Small intestine (tissue), 7 donors: ENCODE measurements around the gene PACRG. TPM values are rescaled to one million over a fixed set of nuclear protein-coding genes. Genes with fewer than 3 reads are reported as not detected.

Experiments
- DNase-seq, 2 donors: peaks; one replicate each; pipeline versions ENCODE4 v3.0.0 to v3.0.0-alpha.2; 2013
- FAIRE-seq: peaks from 2 replicates; lab custom pipeline; 2012; peaks lifted over from hg19 to GRCh38; lab: Jason Lieb, UNC
- H3K27ac ChIP-seq, 3 donors: one replicate each; pipeline ENCODE4 v1.5.1; 2013; ENCODE audit warnings: low read length in 2 of 3, mild to moderate bottlenecking in 2 of 3, control low read depth in 1 of 3, inconsistent platforms in 1 of 3, low read depth in 1 of 3, moderate library complexity in 1 of 3
- H3K27me3 ChIP-seq, 3 donors: one replicate each; pipeline ENCODE4 v1.6.1; 2013; ENCODE audit warnings: low read length in 3 of 3, inconsistent platforms in 1 of 3; ENCODE audit not compliant: control insufficient read depth in 3 of 3, insufficient read depth in 3 of 3
- H3K36me3 ChIP-seq, 3 donors: one replicate each; pipeline ENCODE4 v1.6.1; 2013; ENCODE audit warnings: low read length in 3 of 3, inconsistent platforms in 1 of 3, low read depth in 1 of 3, mild to moderate bottlenecking in 1 of 3, moderate library complexity in 1 of 3; ENCODE audit not compliant: control insufficient read depth in 3 of 3, insufficient read depth in 2 of 3
- H3K4me1 ChIP-seq, 3 donors: one replicate each; pipeline ENCODE4 v1.6.1; 2013; ENCODE audit warnings: low read length in 2 of 3, inconsistent platforms in 1 of 3, low read depth in 1 of 3, mild to moderate bottlenecking in 1 of 3, moderate library complexity in 1 of 3; ENCODE audit not compliant: control insufficient read depth in 3 of 3, insufficient read depth in 2 of 3
- H3K4me3 ChIP-seq, 3 donors: one replicate each; pipeline ENCODE4 v1.5.1; 2013; ENCODE audit warnings: low read length in 3 of 3, control low read depth in 1 of 3, inconsistent platforms in 1 of 3, low read depth in 1 of 3, mild to moderate bottlenecking in 1 of 3, moderate library complexity in 1 of 3
- H3K9me3 ChIP-seq, 2 donors: one replicate each; pipeline ENCODE4 v1.6.1; 2013; ENCODE audit warnings: low read depth in 1 of 2, low read length in 1 of 2; ENCODE audit not compliant: control insufficient read depth in 2 of 2, insufficient read depth in 1 of 2
- WGBS, 3 donors: extraction: QIAGEN DNeasy Blood & Tissue Kit; methylation state at CpG; one replicate each; pipeline ENCODE4 v1.1.7; 2013; 5-methylcytosine and 5-hydroxymethylcytosine counted together
- polyA plus RNA-seq, 4 donors: library from polyadenylated mRNA; stranded (reverse) in 3 of 4; unstranded in 1 of 4; fragments of 200-250 nt in 3 of 4; fragments of 120-200 nt in 1 of 4; gene quantifications; one replicate each; pipeline versions ENCODE4 v1.2.1 to v1.2.3, GENCODE V29; 2013
- donor health status: healthy with polysubstance abuse.
- donor health status: control.
- donor health status: control.
- donor health status: Bipolar disorder and iron deficiency.
- donor health status: healthy.

Gene PACRG
- polyA plus RNA-seq, 4 donors: 0.49 to 1.5 TPM; not detected in 2

- peaks cover 0 to 1% of the 10 kb centered on the region in 2 donors for H3K9me3 ChIP-seq
- DNase-seq (no peak), FAIRE-seq (no peak)
- H3K4me1 ChIP-seq: no peaks in the 10 kb centered on the region
- no peak overlapping the region for H3K27ac ChIP-seq
- no peak overlapping the region for H3K4me3 ChIP-seq
- 93 to 94% (median 94%) methylated on average over 21 of the region's 21 CpGs for WGBS, 3 donors
- no peaks in the 10 kb centered on the region for H3K27me3 ChIP-seq
- H3K36me3 ChIP-seq: no peaks in the 10 kb centered on the region
These were observed 409.7 kb downstream of the PACRG start for GRCh38 chr6:163137398-163137881.

GRCh38 chr6:163146036-163146435 lies 418.3 kb downstream of the PACRG start:
- H3K4me3 ChIP-seq: no peak overlapping the region
- H3K27ac ChIP-seq: no peak overlapping the region
- WGBS, 3 donors: 71 to 76% (median 72%) methylated on average over 4 of the region's 4 CpGs
- H3K27me3 ChIP-seq: no peaks in the 10 kb centered on the region
- no peaks in the 10 kb centered on the region for H3K4me1 ChIP-seq
- H3K36me3 ChIP-seq: no peaks in the 10 kb centered on the region
- no peak for FAIRE-seq
- DNase-seq: no peak
- peaks cover 0 to 6% of the 10 kb centered on the region in 2 donors for H3K9me3 ChIP-seq

- DNase-seq (no peak), FAIRE-seq (no peak)
- H3K27ac ChIP-seq: no peak overlapping the region
- 60 to 66% (median 65%) methylated on average over 4 of the region's 4 CpGs for WGBS, 3 donors
- no peaks in the 10 kb centered on the region for H3K27me3 ChIP-seq
- no peaks in the 10 kb centered on the region for H3K4me1 ChIP-seq
- no peaks in the 10 kb centered on the region for H3K36me3 ChIP-seq
- H3K9me3 ChIP-seq: peaks cover 0 to 6% of the 10 kb centered on the region in 2 donors
- H3K4me3 ChIP-seq: no peak overlapping the region
These were observed 420.2 kb downstream of the PACRG start for GRCh38 chr6:163147994-163148393.

GRCh38 chr6:163148451-163149278 lies 420.9 kb downstream of the PACRG start:
- WGBS, 3 donors: 65 to 74% (median 70%) methylated on average over 21 to 24 of the region's 24 CpGs
- H3K27ac ChIP-seq: no peak overlapping the region
- peaks cover 0 to 6% of the 10 kb centered on the region in 2 donors for H3K9me3 ChIP-seq
- H3K27me3 ChIP-seq: no peaks in the 10 kb centered on the region
- no peak for FAIRE-seq
- H3K4me3 ChIP-seq: no peak overlapping the region
- no peaks in the 10 kb centered on the region for H3K4me1 ChIP-seq
- no peaks in the 10 kb centered on the region for H3K36me3 ChIP-seq
- no peak for DNase-seq

- Histone ChIP-seq H3K27me3 (no peaks in the 10 kb centered on the region), H3K9me3 (peaks cover 0 to 6% of the 10 kb centered on the region in 2 donors), H3K4me1 (no peaks in the 10 kb centered on the region), H3K4me3 (no peak overlapping the region), H3K27ac (no peak overlapping the region), H3K36me3 (no peaks in the 10 kb centered on the region)
- FAIRE-seq (no peak), DNase-seq (no peak)
- WGBS, 3 donors: 67 to 79% (median 74%) methylated on average over 35 of the region's 35 CpGs
These were observed 421.6 kb downstream of the PACRG start for GRCh38 chr6:163149279-163149848.

GRCh38 chr6:163151212-163151611 lies 423.4 kb downstream of the PACRG start:
- 52 to 62% (median 55%) methylated on average over 6 of the region's 6 CpGs for WGBS, 3 donors
- no peak for DNase-seq
- no peak overlapping the region for H3K27ac ChIP-seq
- no peaks in the 10 kb centered on the region for H3K36me3 ChIP-seq
- no peak overlapping the region for H3K4me3 ChIP-seq
- no peaks in the 10 kb centered on the region for H3K4me1 ChIP-seq
- no peaks in the 10 kb centered on the region for H3K27me3 ChIP-seq
- no peak for FAIRE-seq
- H3K9me3 ChIP-seq: peaks cover 0 to 5% of the 10 kb centered on the region in 2 donors

GRCh38 chr6:163152701-163153100 lies 424.9 kb downstream of the PACRG start:
- H3K9me3 ChIP-seq: peaks cover 0 to 5% of the 10 kb centered on the region in 2 donors
- FAIRE-seq (no peak), DNase-seq (no peak)
- WGBS, 3 donors: 75 to 80% (median 79%) methylated on average over 6 of the region's 6 CpGs
- H3K27ac ChIP-seq: no peak overlapping the region
- no peak overlapping the region for H3K4me3 ChIP-seq
- H3K27me3 ChIP-seq: no peaks in the 10 kb centered on the region
- H3K4me1 ChIP-seq: no peaks in the 10 kb centered on the region
- no peaks in the 10 kb centered on the region for H3K36me3 ChIP-seq

GRCh38 chr6:163159110-163159509 lies 431.3 kb downstream of the PACRG start:
- Histone ChIP-seq H3K4me3 (no peak overlapping the region), H3K9me3 (peaks cover 0 to 3% of the 10 kb centered on the region in 2 donors), H3K36me3 (no peaks in the 10 kb centered on the region), H3K27ac (no peak overlapping the region), H3K27me3 (no peaks in the 10 kb centered on the region), H3K4me1 (no peaks in the 10 kb centered on the region)
- FAIRE-seq (no peak), DNase-seq (no peak)
- 73 to 88% (median 74%) methylated on average over 1 of the region's 1 CpG for WGBS, 3 donors
